GM12878 (cell line): ENCODE results near the gene RAB34. TPM values are rescaled to one million over a fixed set of nuclear protein-coding genes. Genes with fewer than 3 reads are reported as not detected.

Experiments used
- BACH1 ChIP-seq: fragments of 450-650 bp; IDR thresholded peaks from 2 replicates; pipeline ENCODE4 v1.6.1; 2017; ENCODE audit warnings: mild to moderate bottlenecking, borderline replicate concordance
- BCL11A ChIP-seq: IDR thresholded peaks from 2 replicates; pipeline ENCODE4 v1.6.1; 2011; ENCODE audit warnings: low read depth, low read length
- BMI1 ChIP-seq: fragments of 450-650 bp; IDR thresholded peaks from 2 replicates; pipeline ENCODE4 v1.6.1; 2016; ENCODE audit warnings: mild to moderate bottlenecking, moderate library complexity, borderline replicate concordance
- CBX5 ChIP-seq: sonication (generic); IDR thresholded peaks from 2 replicates; pipeline ENCODE4 v1.6.1; 2016; ENCODE audit warnings: low read depth, moderate library complexity, mild to moderate bottlenecking, inconsistent platforms
- CHD4 ChIP-seq: fragments of 200-600 bp; sonication (generic); IDR thresholded peaks from 2 replicates; pipeline ENCODE4 v1.6.1; 2016; ENCODE audit warnings: mild to moderate bottlenecking
- CREB1 ChIP-seq: IDR thresholded peaks from 2 replicates; pipeline ENCODE4 v1.6.1; 2012; ENCODE audit warnings: low read depth, mild to moderate bottlenecking, inconsistent platforms
- HCFC1 ChIP-seq: fragments of 150-350 bp; IDR thresholded peaks from 2 replicates; pipeline ENCODE4 v1.6.1; 2014; ENCODE audit warnings: low read length
- HDGF ChIP-seq: fragments of 450-650 bp; IDR thresholded peaks from 2 replicates; pipeline ENCODE4 v1.6.1; 2016; ENCODE audit warnings: antibody characterized with exemption
- MEF2A ChIP-seq: IDR thresholded peaks from 2 replicates; pipeline ENCODE4 v1.6.1; 2011; ENCODE audit warnings: low read depth, mild to moderate bottlenecking, low read length, moderate library complexity; ENCODE audit not compliant: insufficient read depth
- MTA2 ChIP-seq: fragments of 450-650 bp; IDR thresholded peaks from 2 replicates; pipeline ENCODE4 v1.6.1; 2016; ENCODE audit warnings: low read depth, mild to moderate bottlenecking, moderate library complexity
- MYB ChIP-seq: fragments of 150-350 bp; IDR thresholded peaks from 2 replicates; pipeline ENCODE4 v1.6.1; 2014; ENCODE audit warnings: mild to moderate bottlenecking, low read depth, low read length, borderline replicate concordance
- MYC ChIP-seq: IDR thresholded peaks from 2 replicates; pipeline ENCODE4 v1.6.1; 2011; ENCODE audit warnings: mild to moderate bottlenecking, low read length, moderate library complexity, inconsistent platforms; ENCODE audit not compliant: insufficient read depth, insufficient replicate concordance, insufficient read length, severe bottlenecking
- NFXL1 ChIP-seq: fragments of 450-650 bp; IDR thresholded peaks from 2 replicates; pipeline ENCODE4 v1.6.1; 2017; ENCODE audit warnings: antibody characterized with exemption, mild to moderate bottlenecking, borderline replicate concordance
- NFYB ChIP-seq: IDR thresholded peaks from 2 replicates; pipeline ENCODE4 v1.6.1; 2011; ENCODE audit warnings: low read depth, mild to moderate bottlenecking, low read length, improper control_type of control experiment, moderate library complexity; ENCODE audit not compliant: insufficient read depth
- NR2F1 ChIP-seq: fragments of 450-650 bp; conservative IDR thresholded peaks from 2 replicates; pipeline ENCODE4 v1.6.1; 2017; ENCODE audit warnings: mild to moderate bottlenecking
- POLR2A ChIP-seq: IDR thresholded peaks from 2 replicates; pipeline ENCODE4 v1.6.1; 2011; ENCODE audit warnings: low read depth, mild to moderate bottlenecking, low read length
- POLR2AphosphoS5 ChIP-seq: IDR thresholded peaks from 2 replicates; pipeline ENCODE4 v1.6.1; 2011; ENCODE audit warnings: mild to moderate bottlenecking, low read length, inconsistent platforms
- RB1 ChIP-seq: fragments of 450-650 bp; formaldehyde crosslinking; IDR thresholded peaks from 2 replicates; pipeline ENCODE4 v1.6.1; 2017; ENCODE audit warnings: mild to moderate bottlenecking, borderline replicate concordance
- RFX5 ChIP-seq: IDR thresholded peaks from 2 replicates; pipeline ENCODE4 v1.6.1; 2011; ENCODE audit warnings: low read depth, low read length, improper control_type of control experiment
- SRF ChIP-seq, 2 experiments: IDR thresholded peaks; 2 replicates each; pipeline ENCODE4 v1.6.1; 2011; ENCODE audit warnings: low read depth in 2 of 2, low read length in 2 of 2, mild to moderate bottlenecking in 1 of 2, moderate library complexity in 1 of 2
- TARDBP ChIP-seq: IDR thresholded peaks from 2 replicates; pipeline ENCODE4 v1.6.1; 2016; ENCODE audit warnings: borderline replicate concordance
- TCF12 ChIP-seq: IDR thresholded peaks from 2 replicates; pipeline ENCODE4 v1.6.1; 2011; ENCODE audit warnings: low read depth, mild to moderate bottlenecking, low read length
- TCF7 ChIP-seq: IDR thresholded peaks from 2 replicates; pipeline ENCODE4 v1.6.1; 2014; ENCODE audit warnings: antibody characterized with exemption, borderline replicate concordance
- YBX1 ChIP-seq: fragments of 450-650 bp; IDR thresholded peaks from 2 replicates; pipeline ENCODE4 v1.6.1; 2016; ENCODE audit warnings: antibody characterized with exemption
- ZNF622 ChIP-seq: fragments of 450-650 bp; IDR thresholded peaks from 2 replicates; pipeline ENCODE4 v1.6.1; 2017; ENCODE audit warnings: mild to moderate bottlenecking, inconsistent platforms
- polyA plus RNA-seq, 11 experiments: library from polyadenylated mRNA; depleted of rRNA in 4 of 11; unstranded in 6 of 11; stranded (reverse) in 5 of 11; fragments of >200 nt; fragmentation: Nextera tagmentation in 4 of 11; fragmentation: Illumina TruSeq in 1 of 11; extraction: Ambion mirVana in 4 of 11; extraction: Trizol in 1 of 11; gene quantifications; 1 replicate in 1 of 11; 2 replicates in 10 of 11; pipeline versions ENCODE4 v1.2.1 to v1.2.3, GENCODE V29; 2011 to 2016; ENCODE audit warnings: inconsistent platforms in 2 of 11, missing spikeins in 2 of 11, low read depth in 1 of 11
- total RNA-seq, 4 experiments: library from RNA; depleted of rRNA in 3 of 4; stranded (reverse); fragments of >200 nt in 3 of 4; fragmentation: Illumina TruSeq in 1 of 4; extraction: Trizol in 1 of 4; gene quantifications; 2 replicates each; pipeline versions ENCODE4 v1.2.1 to v1.2.3, GENCODE V29; 2013 to 2021
- TF ChIP-seq, protein P1 (sequence below): IDR thresholded peaks from 2 replicates; pipeline ENCODE4 v1.6.1; 2011; ENCODE audit warnings: borderline replicate concordance, low read depth, mild to moderate bottlenecking, moderate library complexity, mixed read lengths, low read length; ENCODE audit not compliant: insufficient read depth; ENCODE audit errors: extremely low read length
- TF ChIP-seq, protein P2 (sequence below), 3 experiments: IDR thresholded peaks in 2 of 3; conservative IDR thresholded peaks in 1 of 3; 2 replicates each; pipeline ENCODE4 v1.5.1; 2011; ENCODE audit warnings: low read depth in 3 of 3, low read length in 3 of 3, mild to moderate bottlenecking in 3 of 3, control low read depth in 2 of 3, moderate library complexity in 2 of 3, inconsistent platforms in 1 of 3, mixed read lengths in 1 of 3; ENCODE audit not compliant: control insufficient read depth in 2 of 3, insufficient read depth in 1 of 3; ENCODE audit errors: extremely low read depth in 1 of 3
- TF ChIP-seq, protein P3 (sequence below): IDR thresholded peaks from 2 replicates; pipeline ENCODE4 v1.6.1; 2011; ENCODE audit warnings: mild to moderate bottlenecking, low read depth, low read length, moderate library complexity; ENCODE audit not compliant: insufficient replicate concordance
- TF ChIP-seq, protein P4 (sequence below): IDR thresholded peaks from 2 replicates; pipeline ENCODE4 v1.6.1; 2012; ENCODE audit warnings: low read depth, low read length, improper control_type of control experiment

The RAB34 gene
- total and polyA plus RNA-seq, 10 of the 15 experiments (the other 5 are each of a cell fraction or from before 2014, with no cell fraction given), result 0.37 to 46.4 (median 32.8) TPM

DNA sequence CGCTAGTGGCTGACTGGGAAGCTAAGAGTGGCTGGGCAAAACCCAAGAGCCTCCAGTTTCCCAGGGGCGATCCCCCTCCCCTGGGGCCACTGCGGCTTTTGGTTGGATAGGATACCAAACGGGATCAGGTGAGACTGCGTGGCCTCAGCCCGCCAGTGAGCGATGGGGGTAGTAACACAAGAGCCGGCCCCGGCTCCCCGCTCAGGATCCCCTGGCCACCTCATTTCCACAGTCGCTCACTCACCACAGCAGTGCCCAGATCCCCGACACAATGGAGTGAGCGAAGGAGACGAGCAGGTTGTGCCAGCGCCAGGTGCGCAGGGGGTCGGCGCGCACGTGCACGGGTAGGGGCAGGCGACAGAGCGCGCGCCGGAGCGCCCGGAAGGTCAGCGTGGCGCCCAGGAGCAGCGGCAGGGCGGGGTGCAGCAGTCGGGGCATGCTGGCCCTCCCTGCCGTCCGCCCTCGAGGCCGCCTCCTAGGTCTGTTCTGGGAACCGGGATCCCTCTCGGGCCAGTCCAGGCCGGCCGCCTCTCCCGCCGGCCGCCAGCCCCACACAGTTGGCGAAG lies 8.1 kb upstream of the RAB34 start (continued):
- 0 out of 2 replicates have a peak, but pooled peaks have one; percentile 32 for TF ChIP-seq NFYB
- TF ChIP-seq BMI1, result no peak
- TF ChIP-seq HCFC1, result no peak
- TF ChIP-seq CHD4, result no peak
- TF ChIP-seq TCF7, result no peak
- 0 out of 2 replicates have a peak, but pooled peaks have one; percentile 38 for TF ChIP-seq TCF12
- TF ChIP-seq CREB1, result no peak
- TF ChIP-seq BCL11A, result no peak; the same call in 1 of the 2 replicates
- TF ChIP-seq, protein P1, sequence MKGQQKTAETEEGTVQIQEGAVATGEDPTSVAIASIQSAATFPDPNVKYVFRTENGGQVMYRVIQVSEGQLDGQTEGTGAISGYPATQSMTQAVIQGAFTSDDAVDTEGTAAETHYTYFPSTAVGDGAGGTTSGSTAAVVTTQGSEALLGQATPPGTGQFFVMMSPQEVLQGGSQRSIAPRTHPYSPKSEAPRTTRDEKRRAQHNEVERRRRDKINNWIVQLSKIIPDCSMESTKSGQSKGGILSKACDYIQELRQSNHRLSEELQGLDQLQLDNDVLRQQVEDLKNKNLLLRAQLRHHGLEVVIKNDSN, result peak; percentile 7
- peak; percentile 86 for TF ChIP-seq MYC
- no peak for TF ChIP-seq MTA2
- TF ChIP-seq NFXL1, result no peak
- no peak for TF ChIP-seq RFX5
- peak; percentile 12; the same call in 1 of the 2 replicates for TF ChIP-seq POLR2AphosphoS5
- TF ChIP-seq CBX5, result no peak
- TF ChIP-seq POLR2A, result peak; percentile 81
- TF ChIP-seq, protein P2, sequence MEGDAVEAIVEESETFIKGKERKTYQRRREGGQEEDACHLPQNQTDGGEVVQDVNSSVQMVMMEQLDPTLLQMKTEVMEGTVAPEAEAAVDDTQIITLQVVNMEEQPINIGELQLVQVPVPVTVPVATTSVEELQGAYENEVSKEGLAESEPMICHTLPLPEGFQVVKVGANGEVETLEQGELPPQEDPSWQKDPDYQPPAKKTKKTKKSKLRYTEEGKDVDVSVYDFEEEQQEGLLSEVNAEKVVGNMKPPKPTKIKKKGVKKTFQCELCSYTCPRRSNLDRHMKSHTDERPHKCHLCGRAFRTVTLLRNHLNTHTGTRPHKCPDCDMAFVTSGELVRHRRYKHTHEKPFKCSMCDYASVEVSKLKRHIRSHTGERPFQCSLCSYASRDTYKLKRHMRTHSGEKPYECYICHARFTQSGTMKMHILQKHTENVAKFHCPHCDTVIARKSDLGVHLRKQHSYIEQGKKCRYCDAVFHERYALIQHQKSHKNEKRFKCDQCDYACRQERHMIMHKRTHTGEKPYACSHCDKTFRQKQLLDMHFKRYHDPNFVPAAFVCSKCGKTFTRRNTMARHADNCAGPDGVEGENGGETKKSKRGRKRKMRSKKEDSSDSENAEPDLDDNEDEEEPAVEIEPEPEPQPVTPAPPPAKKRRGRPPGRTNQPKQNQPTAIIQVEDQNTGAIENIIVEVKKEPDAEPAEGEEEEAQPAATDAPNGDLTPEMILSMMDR (IDR thresholded peaks at IDR 0.05 in 2 of 3, conservative IDR thresholded peaks at IDR 0.05 in 1 of 3; ENCODE audit: control insufficient read depth in 2 of 3, extremely low read depth in 1 of 3, insufficient read depth in 1 of 3, low read depth in 3 of 3, low read length in 3 of 3), result no peak
- no peak for TF ChIP-seq ZNF622
- TF ChIP-seq SRF (IDR thresholded peaks at IDR 0.05; ENCODE audit: low read depth in 2 of 2, low read length in 2 of 2), result no peak
- TF ChIP-seq, protein P3, sequence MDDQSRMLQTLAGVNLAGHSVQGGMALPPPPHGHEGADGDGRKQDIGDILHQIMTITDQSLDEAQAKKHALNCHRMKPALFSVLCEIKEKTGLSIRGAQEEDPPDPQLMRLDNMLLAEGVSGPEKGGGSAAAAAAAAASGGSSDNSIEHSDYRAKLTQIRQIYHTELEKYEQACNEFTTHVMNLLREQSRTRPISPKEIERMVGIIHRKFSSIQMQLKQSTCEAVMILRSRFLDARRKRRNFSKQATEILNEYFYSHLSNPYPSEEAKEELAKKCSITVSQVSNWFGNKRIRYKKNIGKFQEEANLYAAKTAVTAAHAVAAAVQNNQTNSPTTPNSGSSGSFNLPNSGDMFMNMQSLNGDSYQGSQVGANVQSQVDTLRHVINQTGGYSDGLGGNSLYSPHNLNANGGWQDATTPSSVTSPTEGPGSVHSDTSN, result no peak
- TF ChIP-seq BACH1, result peak; percentile 56; the same call in 1 of the 2 replicates
- TF ChIP-seq MYB, result no peak
- TF ChIP-seq, protein P4, sequence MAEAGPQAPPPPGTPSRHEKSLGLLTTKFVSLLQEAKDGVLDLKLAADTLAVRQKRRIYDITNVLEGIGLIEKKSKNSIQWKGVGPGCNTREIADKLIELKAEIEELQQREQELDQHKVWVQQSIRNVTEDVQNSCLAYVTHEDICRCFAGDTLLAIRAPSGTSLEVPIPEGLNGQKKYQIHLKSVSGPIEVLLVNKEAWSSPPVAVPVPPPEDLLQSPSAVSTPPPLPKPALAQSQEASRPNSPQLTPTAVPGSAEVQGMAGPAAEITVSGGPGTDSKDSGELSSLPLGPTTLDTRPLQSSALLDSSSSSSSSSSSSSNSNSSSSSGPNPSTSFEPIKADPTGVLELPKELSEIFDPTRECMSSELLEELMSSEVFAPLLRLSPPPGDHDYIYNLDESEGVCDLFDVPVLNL, result no peak
- peak; percentile 46; the same call in 1 of the 2 replicates for TF ChIP-seq RB1
- 0 out of 2 replicates have a peak, but pooled peaks have one; percentile 15 for TF ChIP-seq TARDBP
- no peak for TF ChIP-seq YBX1
- TF ChIP-seq MEF2A, result 0 out of 2 replicates have a peak, but pooled peaks have one; percentile 10
- TF ChIP-seq NR2F1, result peak; percentile 67
- TF ChIP-seq HDGF, result no peak
